ENCODE data around the gene ARMC2.

Gene ARMC2

GRCh38 chr6:108995296-108995695 is 147.1 kb downstream of the ARMC2 start:
- H3K4me3 ChIP-seq (ENCODE audit: low read length), result no peak overlapping the region
- no peak for TF ChIP-seq CTCF (conservative IDR thresholded peaks at IDR 0.05; ENCODE audit: low read depth, low read length)
- DNase-seq (ENCODE audit: low read depth), result no peak

GRCh38 chr6:108996208-108996607 is 148.0 kb downstream of the ARMC2 start:
- no peak for TF ChIP-seq CTCF (conservative IDR thresholded peaks at IDR 0.05; ENCODE audit: low read depth, low read length)
- no peak for DNase-seq (ENCODE audit: low read depth)
- H3K4me3 ChIP-seq (ENCODE audit: low read length), result no peak overlapping the region

GRCh38 chr6:108998485-108998884 is 150.3 kb downstream of the ARMC2 start:
- TF ChIP-seq CTCF (conservative IDR thresholded peaks at IDR 0.05; ENCODE audit: low read depth, low read length), result no peak
- H3K4me3 ChIP-seq (ENCODE audit: low read length), result no peak overlapping the region
- no peak for DNase-seq (ENCODE audit: low read depth)

GRCh38 chr6:108999428-108999827 is 151.2 kb downstream of the ARMC2 start:
- TF ChIP-seq CTCF (conservative IDR thresholded peaks at IDR 0.05; ENCODE audit: low read depth, low read length), result no peak
- H3K4me3 ChIP-seq (ENCODE audit: low read length), result no peak overlapping the region
- DNase-seq (ENCODE audit: low read depth), result no peak

- no peak for TF ChIP-seq CTCF (conservative IDR thresholded peaks at IDR 0.05; ENCODE audit: low read depth, low read length)
- no peak for DNase-seq (ENCODE audit: low read depth)
- H3K4me3 ChIP-seq (ENCODE audit: low read length), result no peak overlapping the region
Observed at GRCh38 chr6:109000289-109000688, 152.1 kb downstream of the ARMC2 start.

- no peak for TF ChIP-seq CTCF (conservative IDR thresholded peaks at IDR 0.05; ENCODE audit: low read depth, low read length)
- DNase-seq (ENCODE audit: low read depth), result peak; percentile 31
- no peak overlapping the region for H3K4me3 ChIP-seq (ENCODE audit: low read length)
Observed at GRCh38 chr6:109001291-109001894, 153.2 kb downstream of the ARMC2 start.

GRCh38 chr6:109002051-109002697 is 154.0 kb downstream of the ARMC2 start:
- no peak for TF ChIP-seq CTCF (conservative IDR thresholded peaks at IDR 0.05; ENCODE audit: low read depth, low read length)
- no peak overlapping the region for H3K4me3 ChIP-seq (ENCODE audit: low read length)
- no peak for DNase-seq (ENCODE audit: low read depth)

Data from retinal pigment epithelial cell (primary cell).